H4 (cell line): ENCODE measurements around the gene ADCY4. TPM values are rescaled to one million over a fixed set of nuclear protein-coding genes. Genes with fewer than 3 reads are reported as not detected.
"Not testable (repeated sequence)": the region's sequence is repeated elsewhere in the genome, so short reads cannot be mapped to it uniquely, and the experiment has no call there.

Source experiments
- DNase-seq: peaks from one replicate; pipeline ENCODE4 v3.0.0-alpha.2; 2015; ENCODE audit warnings: low spot score
- total RNA-seq: library from RNA; depleted of rRNA; stranded (reverse); fragments of >200 nt; shearing (Covaris generic); gene quantifications from 2 replicates; pipeline ENCODE4 v1.2.3, GENCODE V29; 2014

The ADCY4 gene
- total RNA-seq, 1 experiment from 2014 or later: not detected

DNA sequence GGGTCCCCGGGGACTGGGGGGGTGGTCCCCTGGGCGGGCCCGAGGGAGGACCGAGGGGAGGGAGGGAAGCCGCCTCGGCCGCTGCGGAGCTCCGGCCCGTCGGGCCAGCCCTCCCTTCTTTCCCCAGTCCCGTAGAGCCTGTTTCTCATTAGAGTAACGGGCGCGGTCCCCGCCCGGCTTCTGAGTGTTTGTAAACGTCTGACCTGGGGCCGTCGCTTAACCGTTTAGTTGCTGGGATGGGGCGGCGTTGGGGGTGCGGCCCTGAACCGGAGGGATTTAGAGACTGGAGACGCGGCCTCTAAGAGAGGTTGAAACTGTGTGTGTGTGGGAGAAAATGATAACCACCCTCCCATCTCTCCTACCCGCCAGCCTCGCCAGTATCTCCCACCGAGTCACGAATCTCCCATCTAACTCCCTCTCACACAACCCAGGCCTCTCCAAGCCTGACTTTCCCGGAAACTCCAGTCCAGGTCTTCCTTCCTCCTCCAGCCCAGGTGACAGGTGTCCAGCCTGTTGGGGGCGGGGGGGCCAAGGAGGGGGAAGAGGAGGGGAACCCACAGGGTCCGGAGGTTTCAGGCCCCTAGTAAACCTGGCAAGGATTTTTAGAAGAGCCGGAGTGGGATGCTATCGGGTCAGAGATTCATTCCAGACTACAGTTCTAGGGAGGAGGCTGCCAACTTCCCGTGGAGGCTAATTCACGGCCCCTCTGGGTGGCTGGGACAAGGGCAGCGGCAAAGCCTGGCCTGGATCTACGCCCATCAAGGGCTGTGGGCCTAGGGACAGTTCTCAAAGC lies 32.0 kb upstream of the ADCY4 start:
- peak; percentile 91 for DNase-seq

- no peak for DNase-seq
These were observed 31.5 kb upstream of the ADCY4 start for GRCh38 chr14:24366413-24366720.

DNA sequence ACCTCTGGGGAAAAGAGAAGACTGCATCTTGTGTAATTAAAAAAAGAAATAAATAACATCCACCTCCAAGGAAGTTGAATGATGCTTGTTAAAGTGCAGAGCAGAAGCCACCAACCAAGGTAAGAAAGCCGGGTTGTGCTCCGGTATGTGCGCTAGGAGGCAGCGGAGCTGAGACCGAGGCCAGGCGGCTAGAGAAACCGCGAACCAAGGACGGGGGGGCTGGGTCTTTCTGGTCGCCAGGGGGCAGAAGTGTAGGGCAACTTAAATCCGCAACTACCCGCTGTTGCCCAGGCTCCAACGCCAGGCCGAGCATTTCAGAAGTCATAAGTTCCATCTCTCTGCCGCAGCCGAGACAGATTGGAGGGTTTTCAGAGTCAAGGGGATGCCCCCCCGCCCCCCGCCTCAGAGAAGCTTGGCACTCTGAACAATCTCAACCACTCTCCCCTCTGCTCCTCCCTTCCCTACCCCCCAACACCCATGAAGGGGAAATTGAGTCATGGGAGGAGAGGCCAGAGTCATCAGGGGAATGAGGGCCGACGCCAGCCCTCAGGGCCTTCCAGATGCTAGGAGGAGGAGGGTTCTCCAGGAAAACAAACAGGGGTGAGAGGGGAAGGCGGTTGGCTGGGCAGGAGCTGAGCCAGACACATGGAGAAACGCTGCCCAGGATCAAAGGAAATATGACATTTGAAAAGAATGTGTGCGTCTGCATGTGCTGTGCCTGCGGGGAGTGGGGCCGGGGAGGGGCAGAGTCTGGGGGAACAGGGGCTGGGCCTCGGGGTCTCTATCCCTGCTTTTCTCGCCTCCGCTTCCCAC lies 30.9 kb upstream of the ADCY4 start:
- DNase-seq: peak; percentile 81

- no peak for DNase-seq
These were observed 30.0 kb upstream of the ADCY4 start for GRCh38 chr14:24364841-24365240.

- no peak for DNase-seq
These were observed 28.5 kb upstream of the ADCY4 start for GRCh38 chr14:24363401-24363800.

- no peak for DNase-seq
These were observed 27.5 kb upstream of the ADCY4 start for GRCh38 chr14:24362241-24362960.

GRCh38 chr14:24361326-24361725 lies 26.5 kb upstream of the ADCY4 start:
- no peak for DNase-seq

- no peak for DNase-seq
These were observed 25.4 kb upstream of the ADCY4 start for GRCh38 chr14:24360281-24360680.

DNA sequence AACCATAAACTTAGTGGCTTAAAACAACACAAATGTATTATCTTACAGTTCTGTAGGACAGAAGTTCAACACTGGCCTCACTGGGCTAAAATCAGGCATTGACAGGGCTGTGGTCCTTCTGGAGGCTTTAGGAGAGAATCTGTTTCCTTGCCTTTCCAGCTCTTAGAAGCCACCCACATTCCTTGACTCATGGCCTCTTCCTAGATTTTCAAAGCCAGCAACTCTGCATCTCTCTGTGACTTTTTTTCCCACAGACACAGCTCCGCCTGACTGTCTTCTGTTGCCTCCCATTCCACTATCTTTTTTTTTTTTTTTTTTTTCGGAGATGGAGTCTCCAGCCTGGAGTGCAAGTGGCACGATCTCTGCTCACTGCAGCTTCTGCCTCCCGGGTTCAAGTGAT lies 21.3 kb upstream of the ADCY4 start:
- DNase-seq: no peak

DNA sequence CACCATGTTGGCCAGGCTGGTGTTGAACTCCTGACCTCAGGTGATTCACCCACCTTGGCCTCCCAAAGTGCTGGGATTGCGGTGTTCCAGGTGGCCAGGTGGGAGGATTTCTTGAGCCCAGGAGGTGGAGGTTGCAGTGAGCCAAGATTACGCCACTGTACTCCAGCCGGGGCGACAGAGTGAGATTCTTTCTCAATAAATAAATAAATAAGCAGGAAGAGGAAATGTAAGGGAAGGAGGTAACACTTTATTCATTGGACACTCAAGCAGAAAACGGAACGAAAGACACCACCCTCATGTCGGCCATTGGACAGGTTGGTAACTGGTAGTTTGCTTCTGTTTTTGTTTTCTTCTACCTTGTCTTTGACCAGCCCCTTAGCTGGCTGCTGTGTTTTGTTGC lies 20.1 kb upstream of the ADCY4 start:
- DNase-seq: no peak

- not testable (repeated sequence) for DNase-seq
These were observed 19.6 kb upstream of the ADCY4 start for GRCh38 chr14:24354482-24354825.

DNA sequence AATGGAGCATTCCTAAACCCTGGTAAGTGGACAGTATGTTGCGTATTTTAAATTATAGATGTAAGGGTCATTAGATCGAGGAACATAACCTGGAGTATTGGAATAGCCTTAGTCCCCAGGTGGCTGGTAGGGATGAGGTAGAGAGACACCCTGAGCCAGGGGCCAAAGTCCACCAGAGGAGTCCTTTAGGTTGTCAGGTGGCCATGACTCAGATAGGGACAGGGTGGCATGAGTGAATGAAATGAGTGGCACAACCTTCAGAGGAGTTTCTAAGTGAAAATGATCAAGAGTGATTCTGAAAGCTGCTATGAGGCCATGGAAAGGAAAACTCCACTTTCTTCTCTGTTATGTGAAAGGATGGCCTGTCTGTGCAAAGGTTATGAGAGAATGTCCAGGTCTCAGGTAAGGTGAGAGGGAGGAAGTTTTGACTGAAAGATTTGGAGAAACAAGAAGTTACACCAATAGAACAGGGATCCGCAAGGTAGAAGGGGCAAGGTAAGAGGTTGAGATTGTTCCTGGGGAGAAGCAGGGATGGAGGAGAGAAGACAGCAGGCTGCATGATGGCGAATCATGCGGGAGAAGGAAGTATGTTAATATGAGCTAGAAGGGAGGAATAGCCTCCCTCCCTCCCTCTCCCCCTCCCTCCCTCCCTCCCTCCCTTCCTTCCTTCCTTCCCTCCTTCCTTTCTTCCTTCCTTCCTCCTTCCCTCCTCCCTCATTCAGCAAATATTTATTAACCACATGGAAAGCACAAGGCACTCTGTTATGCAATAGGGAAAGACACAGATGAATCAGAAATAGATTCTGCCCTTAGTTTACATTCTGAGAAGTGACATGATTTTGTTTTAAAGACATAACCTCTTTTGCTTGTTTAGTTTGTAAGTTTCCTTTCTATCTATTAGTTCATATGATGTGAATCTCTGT lies 18.9 kb upstream of the ADCY4 start:
- DNase-seq: peak; percentile 36

DNA sequence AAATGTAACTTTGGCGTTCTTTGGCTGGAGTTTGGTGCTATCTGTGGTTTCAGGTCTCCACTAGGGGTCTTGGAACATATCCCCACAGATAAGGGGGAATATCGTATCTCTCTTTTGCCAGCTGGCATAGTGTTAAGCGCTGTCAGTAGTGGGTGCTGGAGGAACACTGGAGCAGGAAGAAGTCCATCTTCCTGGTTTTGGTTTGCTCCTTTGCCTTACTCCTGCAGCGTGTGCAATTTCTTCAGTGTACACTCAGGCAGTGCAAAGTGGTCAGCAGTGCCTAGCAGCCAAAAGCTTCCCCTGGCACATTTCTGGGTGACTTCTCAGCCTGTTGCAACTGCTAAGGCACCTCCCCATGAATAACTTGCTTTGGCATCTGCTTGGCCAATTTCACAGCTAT lies 16.6 kb upstream of the ADCY4 start:
- peak; percentile 30 for DNase-seq

GRCh38 chr14:24349742-24350141 lies 14.9 kb upstream of the ADCY4 start:
- no peak for DNase-seq

GRCh38 chr14:24348186-24348585 lies 13.3 kb upstream of the ADCY4 start:
- DNase-seq: no peak

DNA sequence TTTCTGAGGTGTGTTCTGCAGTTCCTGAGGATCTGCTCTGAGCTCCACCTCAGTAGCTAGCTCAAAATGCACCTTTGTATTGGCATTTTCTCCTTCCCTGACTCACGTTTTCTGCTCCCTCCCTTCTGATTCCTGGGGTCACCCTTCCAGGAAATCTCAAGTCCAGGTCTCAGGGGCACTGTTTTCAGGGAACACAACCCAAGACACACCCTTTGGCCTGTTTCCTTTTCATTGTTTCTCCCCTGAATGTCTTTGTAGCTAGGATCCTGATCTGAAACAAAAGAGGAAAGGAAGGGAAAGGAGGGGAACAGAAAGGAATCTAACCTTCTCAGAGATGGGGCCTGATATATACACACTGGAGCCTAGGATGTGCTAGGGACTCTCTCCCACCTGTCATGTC lies 12.3 kb upstream of the ADCY4 start:
- no peak for DNase-seq

- no peak for DNase-seq
These were observed 9.2 kb upstream of the ADCY4 start for GRCh38 chr14:24343795-24344660.

GRCh38 chr14:24342889-24343288 lies 8.0 kb upstream of the ADCY4 start:
- no peak for DNase-seq

GRCh38 chr14:24340606-24341005 lies 5.7 kb upstream of the ADCY4 start:
- no peak for DNase-seq

- DNase-seq: no peak
These were observed 4.6 kb upstream of the ADCY4 start, which contains the start of gene RIPK3 for GRCh38 chr14:24339284-24340151. RIPK3 (minus strand) TSS chr14:24339991; CDS start chr14:24339826, 165 bp downstream.
